Lower lobe of right lung (tissue), 2 donors: ENCODE results near the gene SERPINB12. TPM values are rescaled to one million over a fixed set of nuclear protein-coding genes. Genes with fewer than 3 reads are reported as not detected.

Experiments
- ATAC-seq, 2 donors: fragments of 200-7000 bp; cut with Tn5 transposase; one replicate each; pipeline ENCODE4 v1.9.1; 2020 to 2022; ENCODE audit warnings: mild to moderate bottlenecking in 2 of 2, moderate library complexity in 2 of 2
- DNase-seq: peaks from one replicate; pipeline ENCODE4 v3.0.0-alpha.2; 2020
- H3K27ac ChIP-seq: fragments of 200-600 bp; one replicate; pipeline ENCODE4 v1.8.0; 2022
- H3K27me3 ChIP-seq: fragments of 200-600 bp; one replicate; pipeline ENCODE4 v1.8.0; 2022; ENCODE audit warnings: low read depth
- H3K36me3 ChIP-seq: fragments of 200-600 bp; one replicate; pipeline ENCODE4 v1.8.0; 2022; ENCODE audit warnings: mild to moderate bottlenecking
- H3K4me1 ChIP-seq: fragments of 200-600 bp; one replicate; pipeline ENCODE4 v1.8.0; 2022
- H3K4me3 ChIP-seq: fragments of 200-600 bp; one replicate; pipeline ENCODE4 v1.8.0; 2022; ENCODE audit warnings: mild to moderate bottlenecking
- H3K9me3 ChIP-seq: fragments of 200-600 bp; one replicate; pipeline ENCODE4 v1.8.0; 2022
- intact Hi-C: fragments of 100-400 bp; cut with DNase I; formaldehyde crosslinking; loops from one replicate; pipeline ENCODE4 v1.11.0; 2022
- total RNA-seq: library from RNA; stranded (reverse); fragmentation: NEBNext Ultra II Directional; extraction: Animal tissue kit (Norgen Biotek cat#: 25700); gene quantifications from one replicate; pipeline ENCODE4 v1.2.1, GENCODE V29; 2021
- TF ChIP-seq, protein P1 (sequence below): fragments of 200-600 bp; IDR thresholded peaks from one replicate; pipeline ENCODE4 v1.8.0; 2022; ENCODE audit warnings: antibody characterized with exemption, mild to moderate bottlenecking
- donor health status: DM: no; HTN: yes; CAD: no; lungs with severe emphysema.

The SERPINB12 gene
- total RNA-seq, 1 donor from 2014 or later, result not detected

DNA sequence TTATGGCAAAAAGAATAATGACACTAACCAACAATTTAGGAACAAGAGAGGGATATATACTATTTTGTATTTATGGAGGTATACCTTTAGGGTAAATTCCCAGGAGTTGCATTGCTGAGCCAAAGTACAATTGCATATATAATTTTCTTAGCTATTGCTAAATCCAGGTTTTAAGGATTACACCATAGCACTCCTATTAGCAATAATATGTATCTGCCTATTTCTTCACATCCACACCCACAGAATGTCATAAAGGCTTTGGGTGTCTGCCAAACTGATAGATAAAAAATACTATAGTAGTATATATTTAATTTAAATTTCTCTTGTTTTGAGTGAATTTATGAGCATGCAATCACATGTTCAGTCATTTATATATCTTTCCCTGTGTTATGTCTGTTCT, 33.5 kb downstream of the SERPINB12 start:
- intact Hi-C loops, result loop anchor here (10.0 kb wide), 1 partner anchor 51 kb away; no protein-coding TSS in a partner anchor
- no peaks in the 10 kb centered on the region for H3K4me1 ChIP-seq

DNA sequence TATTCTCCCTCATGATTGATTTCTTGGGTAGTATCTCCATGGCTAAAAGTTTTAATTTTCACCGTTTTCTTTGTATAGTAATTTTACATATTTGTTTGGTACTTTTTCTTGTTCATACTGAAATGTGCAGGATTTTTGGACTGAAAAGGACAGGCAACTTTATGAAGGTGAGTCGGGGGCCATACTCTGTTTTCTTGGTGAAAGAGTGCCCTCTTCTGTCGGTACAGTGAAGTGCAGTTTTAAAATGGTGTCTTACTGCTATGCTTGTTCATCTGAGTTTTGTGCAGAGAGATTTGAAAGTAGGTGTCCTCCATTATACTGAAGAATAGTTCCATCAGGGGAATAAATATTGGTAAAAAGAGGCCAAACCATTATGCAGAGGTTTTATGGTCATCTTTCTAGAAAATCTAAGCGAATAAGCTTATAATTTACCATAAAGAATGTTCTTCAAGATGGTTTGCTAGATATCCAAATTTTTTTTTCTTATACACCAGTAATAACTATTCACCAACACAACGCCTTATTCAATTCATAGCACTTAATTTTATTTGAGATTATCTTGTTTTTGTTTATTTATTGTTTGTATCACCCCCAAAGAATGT, 36.3 kb downstream of the SERPINB12 start:
- TF ChIP-seq, protein P1, sequence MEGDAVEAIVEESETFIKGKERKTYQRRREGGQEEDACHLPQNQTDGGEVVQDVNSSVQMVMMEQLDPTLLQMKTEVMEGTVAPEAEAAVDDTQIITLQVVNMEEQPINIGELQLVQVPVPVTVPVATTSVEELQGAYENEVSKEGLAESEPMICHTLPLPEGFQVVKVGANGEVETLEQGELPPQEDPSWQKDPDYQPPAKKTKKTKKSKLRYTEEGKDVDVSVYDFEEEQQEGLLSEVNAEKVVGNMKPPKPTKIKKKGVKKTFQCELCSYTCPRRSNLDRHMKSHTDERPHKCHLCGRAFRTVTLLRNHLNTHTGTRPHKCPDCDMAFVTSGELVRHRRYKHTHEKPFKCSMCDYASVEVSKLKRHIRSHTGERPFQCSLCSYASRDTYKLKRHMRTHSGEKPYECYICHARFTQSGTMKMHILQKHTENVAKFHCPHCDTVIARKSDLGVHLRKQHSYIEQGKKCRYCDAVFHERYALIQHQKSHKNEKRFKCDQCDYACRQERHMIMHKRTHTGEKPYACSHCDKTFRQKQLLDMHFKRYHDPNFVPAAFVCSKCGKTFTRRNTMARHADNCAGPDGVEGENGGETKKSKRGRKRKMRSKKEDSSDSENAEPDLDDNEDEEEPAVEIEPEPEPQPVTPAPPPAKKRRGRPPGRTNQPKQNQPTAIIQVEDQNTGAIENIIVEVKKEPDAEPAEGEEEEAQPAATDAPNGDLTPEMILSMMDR, result peak; percentile 63
- H3K36me3 ChIP-seq, result no peaks in the 10 kb centered on the region
- intact Hi-C loops, result loop anchor here (10.0 kb wide), 1 partner anchor 54 kb away; no protein-coding TSS in a partner anchor
- no peak overlapping the region for H3K27ac ChIP-seq
- no peak overlapping the region for H3K4me3 ChIP-seq
- H3K9me3 ChIP-seq, result no peaks in the 10 kb centered on the region
- H3K27me3 ChIP-seq, result no peaks in the 10 kb centered on the region
- ATAC-seq, result peak; percentile 65 to 66
- no peak for DNase-seq
- no peaks in the 10 kb centered on the region for H3K4me1 ChIP-seq

More for the DNA sequence above, 33.5 kb downstream of the SERPINB12 start:
- ATAC-seq (no peak), DNase-seq (no peak)
- H3K4me3 ChIP-seq, result no peak overlapping the region
- no peak overlapping the region for H3K27ac ChIP-seq
- no peaks in the 10 kb centered on the region for H3K36me3 ChIP-seq
- no peaks in the 10 kb centered on the region for H3K9me3 ChIP-seq
- no peaks in the 10 kb centered on the region for H3K27me3 ChIP-seq
- TF ChIP-seq, protein P1, result no peak

DNA sequence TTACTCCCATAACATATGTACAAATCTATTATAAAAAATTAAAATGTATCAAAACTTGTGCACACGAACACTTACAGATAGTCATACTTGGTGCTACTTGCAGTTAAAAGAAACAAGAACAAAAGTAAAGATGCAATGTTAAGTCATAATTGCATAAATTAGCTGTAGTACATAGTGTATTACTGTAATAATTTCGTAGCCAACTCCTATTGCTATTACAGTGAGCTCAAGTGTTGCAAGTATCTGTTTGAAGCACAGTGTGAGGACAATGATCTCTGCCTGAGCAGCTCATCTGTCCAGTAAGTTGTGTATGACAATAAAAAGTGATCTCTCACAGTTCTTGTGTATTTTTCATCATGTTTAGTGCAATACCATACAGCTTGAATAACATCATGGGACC, 37.4 kb downstream of the SERPINB12 start:
- TF ChIP-seq, protein P1, result no peak
- Histone ChIP-seq H3K4me1 (no peaks in the 10 kb centered on the region), H3K27ac (no peak overlapping the region), H3K9me3 (no peaks in the 10 kb centered on the region), H3K27me3 (no peaks in the 10 kb centered on the region), H3K4me3 (no peak overlapping the region), H3K36me3 (no peaks in the 10 kb centered on the region)
- ATAC-seq (peak in 1 of 2 donors; percentile 30), DNase-seq (no peak)
- intact Hi-C loops, result loop anchor here (10.0 kb wide), 1 partner anchor 55 kb away; no protein-coding TSS in a partner anchor

DNA sequence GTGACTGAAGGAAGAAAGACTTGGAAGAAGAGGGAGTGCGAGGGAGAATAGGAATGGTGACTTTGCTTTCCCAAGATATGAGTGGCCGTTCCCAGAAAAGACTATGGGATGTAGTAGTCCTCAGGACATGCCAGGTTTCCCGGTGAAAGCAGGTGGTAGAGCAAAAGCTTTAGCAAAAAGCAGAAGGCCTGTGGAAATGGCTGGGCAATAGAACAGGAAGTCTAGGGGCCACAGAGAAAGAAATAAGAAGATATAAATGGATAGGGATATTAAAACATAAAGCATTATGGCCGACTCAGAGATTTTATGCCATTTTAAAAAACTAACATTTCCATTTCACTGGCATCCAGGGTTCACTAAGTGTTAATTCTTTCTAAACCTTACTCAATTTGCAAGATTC, 43.8 kb downstream of the SERPINB12 start:
- Histone ChIP-seq H3K27me3 (no peaks in the 10 kb centered on the region), H3K4me3 (no peak overlapping the region), H3K9me3 (no peaks in the 10 kb centered on the region), H3K27ac (no peak overlapping the region), H3K36me3 (no peaks in the 10 kb centered on the region), H3K4me1 (no peaks in the 10 kb centered on the region)
- ATAC-seq (no peak), DNase-seq (no peak)
- intact Hi-C loops, result no loop called here
- TF ChIP-seq, protein P1, result no peak

DNA sequence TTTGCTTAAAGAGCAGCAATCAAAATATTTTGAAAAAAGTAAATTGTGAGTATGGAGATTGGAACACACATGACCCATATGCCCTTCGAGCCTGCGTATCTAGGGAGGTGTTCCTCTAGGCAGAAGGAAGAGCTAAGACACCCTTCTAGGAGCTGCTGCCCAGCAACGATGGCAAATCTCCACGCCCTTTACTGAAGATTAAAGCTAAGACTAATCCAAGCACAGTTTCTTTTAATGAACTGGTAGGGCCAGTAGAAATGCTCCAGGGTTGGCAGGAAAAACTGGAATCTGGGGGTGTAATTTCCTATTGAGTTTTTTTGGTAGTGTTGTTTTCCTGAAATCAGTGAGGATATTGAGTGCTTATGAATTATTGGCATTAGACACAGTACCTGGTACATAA, 44.3 kb downstream of the SERPINB12 start:
- no peak overlapping the region for H3K4me3 ChIP-seq
- TF ChIP-seq, protein P1, result no peak
- H3K36me3 ChIP-seq, result no peaks in the 10 kb centered on the region
- no peak overlapping the region for H3K27ac ChIP-seq
- ATAC-seq, result no peak
- DNase-seq, result no peak
- H3K9me3 ChIP-seq, result no peaks in the 10 kb centered on the region
- intact Hi-C loops, result no loop called here
- no peaks in the 10 kb centered on the region for H3K27me3 ChIP-seq
- H3K4me1 ChIP-seq, result no peaks in the 10 kb centered on the region
